PC-9 (cell line): Measurements from ENCODE around the gene VTA1. TPM values are rescaled to one million over a fixed set of nuclear protein-coding genes. Genes with fewer than 3 reads are reported as not detected.
"Not testable (repeated sequence)": the region's sequence is repeated elsewhere in the genome, so short reads cannot be mapped to it uniquely, and the experiment has no call there.

ENCODE experiments used
- Bru-seq: library from RNA; stranded (reverse); fragments of 400-500 nt; gene quantifications from one replicate; lab custom pipeline; 2021; lab: Mats Ljungman, UMichigan
- BruChase-seq, 2 experiments: library from RNA; stranded (reverse); fragments of 400-500 nt; gene quantifications; one replicate each; lab custom pipeline; 2021; lab: Mats Ljungman, UMichigan
- BruUV-seq: library from RNA; stranded (reverse); fragments of 400-500 nt; replicated peaks from 2 replicates; lab custom pipeline; 2021; lab: Mats Ljungman, UMichigan
- CTCF ChIA-PET: fragments of 300-600 bp; sonication (Branson Sonifier 250); formaldehyde crosslinking; loops from one replicate; lab custom pipeline; 2022; ENCODE audit warnings: antibody characterized with exemption; lab: Charles Lee
- POLR2A ChIA-PET: fragments of 300-600 bp; sonication (Branson Sonifier 250); formaldehyde crosslinking; loops from one replicate; lab custom pipeline; 2022; ENCODE audit warnings: antibody characterized with exemption; ENCODE audit not compliant: unreplicated experiment; lab: Charles Lee
- DNase-seq, 2 experiments: peaks; one replicate each; pipeline versions ENCODE4 v3.0.0 to v3.0.0-alpha.2; 2015 to 2022; ENCODE audit warnings: mixed read lengths in 1 of 2
- H2AFZ ChIP-seq: fragments of 200-600 bp; sonication (generic); 2 replicates; pipeline ENCODE4 v1.8.1; 2017; ENCODE audit warnings: antibody characterized with exemption
- H3F3A ChIP-seq: fragments of 200-600 bp; sonication (generic); 2 replicates; pipeline ENCODE4 v1.8.1; 2017; ENCODE audit warnings: antibody characterized with exemption, mild to moderate bottlenecking, low read depth; ENCODE audit not compliant: insufficient read depth
- H3K27ac ChIP-seq: fragments of 200-600 bp; sonication (generic); 2 replicates; pipeline ENCODE4 v1.6.1; 2016; ENCODE audit warnings: mixed run types
- H3K27me3 ChIP-seq: fragments of 200-600 bp; sonication (generic); 2 replicates; pipeline ENCODE4 v1.6.1; 2016; ENCODE audit warnings: low read depth, mixed run types; ENCODE audit not compliant: insufficient read depth
- H3K36me3 ChIP-seq: fragments of 200-600 bp; sonication (generic); 2 replicates; pipeline ENCODE4 v1.6.1; 2016; ENCODE audit warnings: low read depth, mixed run types
- H3K4me1 ChIP-seq: fragments of 200-600 bp; sonication (generic); replicated peaks from 2 replicates; pipeline ENCODE4 v1.6.1; 2016; ENCODE audit warnings: mixed run types; ENCODE audit not compliant: insufficient read depth
- H3K4me2 ChIP-seq: fragments of 200-600 bp; sonication (generic); 2 replicates; pipeline ENCODE4 v1.6.1; 2017; ENCODE audit warnings: mixed run types
- H3K4me3 ChIP-seq: fragments of 200-600 bp; sonication (generic); 2 replicates; pipeline ENCODE4 v1.6.1; 2016; ENCODE audit warnings: mixed run types
- H3K79me2 ChIP-seq: fragments of 200-600 bp; sonication (generic); 2 replicates; pipeline ENCODE4 v1.6.1; 2017; ENCODE audit warnings: low read depth, mixed run types
- H3K9me2 ChIP-seq: fragments of 200-600 bp; sonication (generic); 2 replicates; pipeline ENCODE4 v1.8.1; 2017; ENCODE audit warnings: mild to moderate bottlenecking; ENCODE audit not compliant: insufficient read depth
- H3K9me3 ChIP-seq: fragments of 200-600 bp; sonication (generic); 2 replicates; pipeline ENCODE4 v1.8.1; 2016; ENCODE audit warnings: low read depth; ENCODE audit not compliant: insufficient read depth
- H4K20me1 ChIP-seq: fragments of 200-600 bp; sonication (generic); 2 replicates; pipeline ENCODE4 v1.8.1; 2017; ENCODE audit not compliant: insufficient read depth
- EZH2 ChIP-seq: fragments of 200-600 bp; sonication (generic); IDR thresholded peaks from 2 replicates; pipeline ENCODE4 v1.8.0; 2017; ENCODE audit warnings: antibody characterized with exemption, low read depth
- intact Hi-C: fragments of 100-400 bp; cut with micrococcal nuclease; formaldehyde crosslinking; loops from one replicate; pipeline ENCODE4 v1.10.0; 2022; ENCODE audit not compliant: unreplicated experiment
- long read RNA-seq: library from polyadenylated mRNA; stranded (forward); transcript quantifications from one replicate; pipeline ENCODE4 v2.0.0, GENCODE V29; 2022
- total RNA-seq: library from RNA; stranded (reverse); gene quantifications from 2 replicates; pipeline ENCODE4 v1.2.3, GENCODE V29; 2021
- TF ChIP-seq, protein P1 (sequence below): fragments of 200-600 bp; sonication (generic); conservative IDR thresholded peaks from 2 replicates; pipeline ENCODE4 v1.6.1; 2017; ENCODE audit warnings: mixed run types, antibody characterized with exemption, mild to moderate bottlenecking, moderate library complexity

The VTA1 gene
- total RNA-seq, result 29.5 and 52.0 TPM in 2 replicates
- Bru-seq, nascent RNA, result percentile 90 among the genes with signal in this experiment
- percentile 77 among the genes with signal in this experiment for BruChase-seq, experiment 1, labeled RNA remaining after a 2-hour chase
- BruChase-seq, experiment 2, labeled RNA remaining after a 6-hour chase, result percentile 81 among the genes with signal in this experiment
- long read RNA-seq, full-length matches to known transcripts, result 234 of 252 reads
- long read RNA-seq, partial matches to known transcripts, result 6 of 252 reads
- long read RNA-seq, other reads (novel, unspliced or antisense), result 12 of 252 reads

DNA sequence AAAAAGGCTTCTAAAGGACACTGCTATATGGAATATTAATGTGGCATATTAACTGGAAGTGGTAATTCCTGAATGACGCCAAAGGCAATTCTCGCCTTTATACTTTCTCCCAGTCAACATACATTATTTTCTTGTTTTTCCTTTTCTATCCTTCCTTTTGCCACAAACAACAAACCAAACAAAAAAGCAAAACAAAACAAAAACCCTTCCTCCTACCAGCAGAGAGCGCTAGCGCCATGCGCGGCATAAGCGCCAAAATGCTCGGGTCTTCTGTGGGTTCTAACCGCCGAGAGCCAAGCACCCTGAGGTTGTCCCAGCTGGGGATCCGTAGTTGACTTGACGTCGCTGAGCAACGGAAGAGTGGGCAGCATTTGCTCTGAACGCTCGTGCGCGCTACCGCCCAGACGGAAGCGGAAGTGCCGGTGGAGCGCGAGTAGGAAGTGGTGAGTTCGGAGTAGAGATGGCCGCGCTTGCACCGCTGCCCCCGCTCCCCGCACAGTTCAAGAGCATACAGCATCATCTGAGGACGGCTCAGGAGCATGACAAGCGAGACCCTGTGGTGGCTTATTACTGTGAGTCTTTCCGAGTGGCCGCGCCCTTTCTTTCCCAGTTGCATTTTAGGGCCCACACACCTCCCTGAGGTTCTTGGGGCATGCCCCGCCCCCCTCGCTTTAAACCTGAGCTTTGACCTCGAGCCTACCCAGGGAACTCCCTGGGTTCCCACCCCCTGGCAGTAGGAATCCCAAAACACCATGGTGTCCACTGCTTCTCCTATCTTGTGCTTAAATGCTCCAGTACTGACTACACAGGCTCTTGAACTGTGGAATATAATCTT lies at the start of gene VTA1, which contains the start of gene NMBR:
VTA1 (plus strand) TSS at position 436 of the 835 bp plus-strand sequence; CDS start at position 461, 25 bp downstream.
NMBR (minus strand) TSS at position 295 of the 835 bp plus-strand sequence. CDS start 58,464 bp downstream, outside the sequence.
- Histone ChIP-seq H3F3A (no peaks in the 10 kb centered on the region), H3K4me1 (peaks cover 19% of the 10 kb centered on the region; the same call in 1 of the 2 replicates), H4K20me1 (peaks cover 12% of the 10 kb centered on the region; the same call in 1 of the 2 replicates), H3K4me2 (peak within 1 kb of the TSS; percentile 80), H3K27ac (peak within 1 kb of the TSS; percentile 25; the same call in 1 of the 2 replicates), H2AFZ (peak within 1 kb of the TSS; percentile 91), H3K36me3 (no peaks in the 10 kb centered on the region), H3K4me3 (peak within 1 kb of the TSS; percentile 92), H3K27me3 (no peaks in the 10 kb centered on the region), H3K9me3 (no peaks in the 10 kb centered on the region), H3K79me2 (peaks cover 55% of the 10 kb centered on the region), H3K9me2 (no peaks in the 10 kb centered on the region)
- TF ChIP-seq, protein P1, sequence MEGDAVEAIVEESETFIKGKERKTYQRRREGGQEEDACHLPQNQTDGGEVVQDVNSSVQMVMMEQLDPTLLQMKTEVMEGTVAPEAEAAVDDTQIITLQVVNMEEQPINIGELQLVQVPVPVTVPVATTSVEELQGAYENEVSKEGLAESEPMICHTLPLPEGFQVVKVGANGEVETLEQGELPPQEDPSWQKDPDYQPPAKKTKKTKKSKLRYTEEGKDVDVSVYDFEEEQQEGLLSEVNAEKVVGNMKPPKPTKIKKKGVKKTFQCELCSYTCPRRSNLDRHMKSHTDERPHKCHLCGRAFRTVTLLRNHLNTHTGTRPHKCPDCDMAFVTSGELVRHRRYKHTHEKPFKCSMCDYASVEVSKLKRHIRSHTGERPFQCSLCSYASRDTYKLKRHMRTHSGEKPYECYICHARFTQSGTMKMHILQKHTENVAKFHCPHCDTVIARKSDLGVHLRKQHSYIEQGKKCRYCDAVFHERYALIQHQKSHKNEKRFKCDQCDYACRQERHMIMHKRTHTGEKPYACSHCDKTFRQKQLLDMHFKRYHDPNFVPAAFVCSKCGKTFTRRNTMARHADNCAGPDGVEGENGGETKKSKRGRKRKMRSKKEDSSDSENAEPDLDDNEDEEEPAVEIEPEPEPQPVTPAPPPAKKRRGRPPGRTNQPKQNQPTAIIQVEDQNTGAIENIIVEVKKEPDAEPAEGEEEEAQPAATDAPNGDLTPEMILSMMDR, result peak; percentile 84
- no peak for TF ChIP-seq EZH2
- POLR2A ChIA-PET, result no interaction called here
- CTCF ChIA-PET, result interaction anchor here (0.6 kb wide), 3 partner anchors 9 to 541 kb away, joined by 3 to 4 read pairs (median 3); no protein-coding TSS in a partner anchor
- intact Hi-C loops, result loop anchor here (2.0 to 10.0 kb wide), 6 partner anchors 155 to 1280 kb away; partner anchors contain the start of gene ADGRG6
- peak; percentile 95 for DNase-seq
- no TSS peak for BruUV-seq

DNA sequence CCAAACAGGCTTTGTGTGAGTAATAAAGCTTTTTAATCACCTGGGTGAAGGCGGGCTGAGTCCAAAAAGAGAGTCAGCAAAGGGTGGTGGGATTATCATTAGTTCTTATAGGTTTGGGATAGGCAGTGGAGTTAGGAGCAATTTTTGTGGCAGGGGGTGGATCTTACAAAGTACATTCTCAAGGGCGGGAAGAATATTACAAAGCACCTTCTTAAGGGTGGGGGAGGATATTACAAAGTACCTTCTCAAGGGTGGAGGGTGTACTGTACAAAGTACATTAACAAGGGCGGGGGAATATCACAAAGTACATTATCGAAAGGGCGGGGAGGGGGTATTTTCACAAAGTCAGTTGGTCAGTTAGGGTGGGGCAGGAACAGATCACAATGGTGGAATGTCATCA lies 42.2 kb upstream of the VTA1 start:
- not testable (repeated sequence) for H3K36me3 ChIP-seq, H4K20me1 ChIP-seq, H3K9me3 ChIP-seq

DNA sequence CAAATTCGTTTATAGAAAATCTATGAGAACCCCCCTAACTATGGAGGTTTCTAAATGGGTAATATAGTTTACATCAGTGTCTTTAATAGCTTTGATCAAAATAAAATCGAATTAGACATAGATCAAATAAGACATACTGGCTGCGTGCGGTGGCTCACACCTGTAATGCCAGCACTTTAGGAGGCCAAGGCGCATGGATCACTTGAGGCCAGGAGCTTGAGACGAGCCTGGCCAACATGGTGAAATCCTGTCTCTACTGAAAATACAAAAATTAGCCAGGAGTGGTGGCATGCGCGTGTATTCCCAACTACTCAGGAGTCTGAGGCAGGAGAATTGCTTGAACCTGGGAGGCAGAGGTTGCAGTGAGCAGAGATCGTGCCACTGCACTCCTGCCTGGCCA lies 36.2 kb upstream of the VTA1 start:
- H3K79me2 ChIP-seq, DNase-seq, H3K4me3 ChIP-seq, H3K9me3 ChIP-seq, POLR2A ChIA-PET, H4K20me1 ChIP-seq, intact Hi-C loops, H3K9me2 ChIP-seq, H3K27ac ChIP-seq, BruUV-seq, H3F3A ChIP-seq, H2AFZ ChIP-seq, H3K4me1 ChIP-seq, H3K4me2 ChIP-seq, H3K36me3 ChIP-seq, H3K27me3 ChIP-seq: not testable (repeated sequence)
- CTCF ChIA-PET, result interaction anchor here (1.0 kb wide), 1 partner anchor 500 kb away, joined by 3 read pairs; no protein-coding TSS in a partner anchor

More for the DNA sequence above, 42.2 kb upstream of the VTA1 start:
- BruUV-seq, H3K27ac ChIP-seq, CTCF ChIA-PET, H3K4me3 ChIP-seq, DNase-seq, H3K4me2 ChIP-seq, H3K27me3 ChIP-seq, H2AFZ ChIP-seq, intact Hi-C loops, POLR2A ChIA-PET, H3F3A ChIP-seq, H3K4me1 ChIP-seq, H3K79me2 ChIP-seq, H3K9me2 ChIP-seq: not testable (repeated sequence)
